Activated CD8-positive, alpha-beta memory T cell treated with anti-CD3 and anti-CD28 coated beads for 36 hours (primary cell): Measurements from ENCODE around the gene PEX10. TPM values are rescaled to one million over a fixed set of nuclear protein-coding genes. Genes with fewer than 3 reads are reported as not detected.

Experiments used
- CTCF ChIA-PET: fragments of 350-600 bp; sonication (Branson Sonifier 250); formaldehyde crosslinking; loops from one replicate; lab custom pipeline; 2021; ENCODE audit warnings: antibody characterized with exemption; lab: Charles Lee
- POLR2A ChIA-PET: fragments of 350-600 bp; sonication (Branson Sonifier 250); formaldehyde crosslinking; loops from one replicate; lab custom pipeline; 2021; ENCODE audit warnings: antibody characterized with exemption; lab: Charles Lee
- total RNA-seq, 2 experiments: library from RNA; stranded (reverse); gene quantifications; one replicate each; pipeline ENCODE4 v1.2.3, GENCODE V29; 2021

The PEX10 gene
- total RNA-seq, 2 experiments from 2014 or later, result 22.6 to 24.2 TPM

GRCh38 chr1:2429780-2430591 lies 17.6 kb upstream of the PEX10 start:
- CTCF ChIA-PET, result interaction anchor here (0.5 to 1.4 kb wide), 4 partner anchors 10 to 280 kb away, joined by 3 to 5 read pairs (median 3); no protein-coding TSS in a partner anchor
- POLR2A ChIA-PET, result no interaction called here

GRCh38 chr1:2428490-2428889 lies 16.1 kb upstream of the PEX10 start:
- ChIA-PET CTCF (no interaction called here), POLR2A (no interaction called here)

- POLR2A ChIA-PET, result no interaction called here
- CTCF ChIA-PET, result no interaction called here
Measured at GRCh38 chr1:2427976-2428375, 15.6 kb upstream of the PEX10 start.

- ChIA-PET POLR2A (no interaction called here), CTCF (no interaction called here)
Measured at GRCh38 chr1:2427051-2427450, 14.7 kb upstream of the PEX10 start.

- ChIA-PET CTCF (no interaction called here), POLR2A (no interaction called here)
Measured at GRCh38 chr1:2426540-2426939, 14.2 kb upstream of the PEX10 start.

- CTCF ChIA-PET, result no interaction called here
- POLR2A ChIA-PET, result no interaction called here
Measured at GRCh38 chr1:2425892-2426291, 13.5 kb upstream of the PEX10 start.

GRCh38 chr1:2422523-2422922 lies 10.2 kb upstream of the PEX10 start:
- POLR2A ChIA-PET, result no interaction called here
- CTCF ChIA-PET, result no interaction called here

GRCh38 chr1:2419416-2419815 lies 7.1 kb upstream of the PEX10 start:
- ChIA-PET CTCF (no interaction called here), POLR2A (no interaction called here)

GRCh38 chr1:2418791-2419320 lies 6.5 kb upstream of the PEX10 start:
- ChIA-PET POLR2A (no interaction called here), CTCF (no interaction called here)

- CTCF ChIA-PET, result interaction anchor here (1.2 kb wide), 1 partner anchor 26 kb away, joined by 3 read pairs; the partner anchor contains the start of genes MORN1 and RER1
- POLR2A ChIA-PET, result no interaction called here
Measured at GRCh38 chr1:2417833-2418225, 5.5 kb upstream of the PEX10 start.

GRCh38 chr1:2417083-2417832 lies 4.9 kb upstream of the PEX10 start:
- POLR2A ChIA-PET, result no interaction called here
- CTCF ChIA-PET, result interaction anchor here (0.9 to 1.7 kb wide), 3 partner anchors 26 to 137 kb away, joined by 3 to 4 read pairs (median 3); partner anchors contain the start of genes HES5, MORN1 and RER1

GRCh38 chr1:2416403-2416802 lies 4.0 kb upstream of the PEX10 start:
- ChIA-PET POLR2A (interaction anchor here (0.6 to 1.5 kb wide), 6 partner anchors 8 to 131 kb away, joined by 3 to 7 read pairs (median 4); partner anchors contain the start of genes MORN1 and RER1), CTCF (interaction anchor here (1.1 to 2.3 kb wide), 8 partner anchors 14 to 169 kb away, joined by 3 to 17 read pairs (median 6); no protein-coding TSS in a partner anchor)

- CTCF ChIA-PET, result interaction anchor here (0.8 to 2.3 kb wide), 12 partner anchors 14 to 369 kb away, joined by 3 to 17 read pairs (median 5); partner anchors contain the start of genes FAAP20 and TNFRSF14
- POLR2A ChIA-PET, result interaction anchor here (0.6 to 1.5 kb wide), 9 partner anchors 8 to 220 kb away, joined by 3 to 7 read pairs (median 4); partner anchors contain the start of genes MORN1 and RER1
Measured at GRCh38 chr1:2415801-2416208, 3.4 kb upstream of the PEX10 start.

- POLR2A ChIA-PET, result interaction anchor here (0.6 to 1.5 kb wide), 6 partner anchors 53 to 219 kb away, joined by 3 to 7 read pairs (median 5); no protein-coding TSS in a partner anchor
- CTCF ChIA-PET, result interaction anchor here (0.7 to 2.3 kb wide), 14 partner anchors 15 to 370 kb away, joined by 3 to 17 read pairs (median 5); partner anchors contain the start of genes FAAP20 and TNFRSF14
Measured at GRCh38 chr1:2415337-2415736, 3.0 kb upstream of the PEX10 start.

GRCh38 chr1:2414297-2414958 lies 2.1 kb upstream of the PEX10 start:
- ChIA-PET CTCF (interaction anchor here (0.7 to 2.3 kb wide), 11 partner anchors 34 to 371 kb away, joined by 3 to 17 read pairs (median 5); partner anchors contain the start of genes FAAP20, PANK4 and TNFRSF14), POLR2A (interaction anchor here (1.1 kb wide), 1 partner anchor 218 kb away, joined by 7 read pairs; no protein-coding TSS in a partner anchor)

- ChIA-PET POLR2A (interaction anchor here (0.6 to 1.7 kb wide), 3 partner anchors 113 to 171 kb away, joined by 3 to 7 read pairs (median 4); partner anchors contain the start of gene PANK4), CTCF (interaction anchor here (0.6 to 2.2 kb wide), 10 partner anchors 22 to 230 kb away, joined by 3 to 8 read pairs (median 4); partner anchors contain the start of genes FAAP20, MORN1, PANK4 and PRXL2B)
Measured at GRCh38 chr1:2413495-2414296, 1.3 kb upstream of the PEX10 start.

- CTCF ChIA-PET, result interaction anchor here (0.9 to 1.4 kb wide), 8 partner anchors 21 to 214 kb away, joined by 3 to 6 read pairs (median 3); partner anchors contain the start of genes MORN1, PANK4, PRXL2B and RER1
- POLR2A ChIA-PET, result interaction anchor here (0.6 to 1.7 kb wide), 3 partner anchors 113 to 172 kb away, joined by 3 to 7 read pairs (median 4); partner anchors contain the start of gene PANK4
Measured at GRCh38 chr1:2412773-2413494, 570 bp upstream of the PEX10 start.
